HepG2 (cell line): ENCODE results near the gene RABEPK. TPM values are rescaled to one million over a fixed set of nuclear protein-coding genes. Genes with fewer than 3 reads are reported as not detected.
A peak's percentile ranks its signal among the peaks of the same experiment; 100 is the strongest.
"Not testable (repeated sequence)": the region's sequence is repeated elsewhere in the genome, so short reads cannot be mapped to it uniquely, and the experiment has no call there.

ENCODE experiments used
- ATAC-seq: fragments of 200-7000 bp; cut with Tn5 transposase; 3 replicates; pipeline ENCODE4 v1.9.1; 2020; ENCODE audit warnings: mild to moderate bottlenecking, moderate library complexity
- BruUV-seq: library from RNA; stranded (reverse); fragments of 400-500 nt; replicated peaks from 2 replicates; lab custom pipeline; 2021; lab: Mats Ljungman, UMichigan
- CTCF ChIA-PET: fragments of 300-600 bp; formaldehyde crosslinking; extraction: SDS; loops from one replicate; lab custom pipeline; 2021; ENCODE audit warnings: low total read pairs, inconsistent platforms, low intra/inter-chr PET ratio; lab: Yijun Ruan, JAX
- POLR2A ChIA-PET: fragments of 350-600 bp; sonication (Branson Sonifier 250); formaldehyde crosslinking; loops from one replicate; lab custom pipeline; 2020; ENCODE audit warnings: antibody characterized with exemption, inconsistent platforms; lab: Yijun Ruan, JAX
- DNase-seq: peaks from one replicate; pipeline ENCODE4 v3.0.0-alpha.2; 2015; ENCODE audit warnings: low spot score
- FAIRE-seq: peaks from 3 replicates; lab custom pipeline; 2011; peaks lifted over from hg19 to GRCh38; lab: Jason Lieb, UNC
- H2AFZ ChIP-seq: one replicate; pipeline ENCODE4 v1.6.1; 2011; ENCODE audit warnings: low read length, inconsistent platforms
- H3K27ac ChIP-seq: fragments of 300-600 bp; 3 replicates; pipeline ENCODE4 v1.8.0; 2011; ENCODE audit warnings: mixed run types, mild to moderate bottlenecking, mixed read lengths, low read length, inconsistent platforms; ENCODE audit not compliant: insufficient read depth; ENCODE audit errors: extremely low read length
- H3K27me3 ChIP-seq, 2 experiments: fragments of 200-600 bp in 1 of 2; 2 replicates in 1 of 2; 3 replicates in 1 of 2; pipeline versions ENCODE4 v1.6.0 to v1.8.0; 2011; ENCODE audit warnings: low read length in 2 of 2, mild to moderate bottlenecking in 2 of 2, moderate library complexity in 2 of 2, inconsistent platforms in 1 of 2; ENCODE audit not compliant: insufficient read depth in 2 of 2, control insufficient read depth in 1 of 2
- H3K36me3 ChIP-seq, 2 experiments: fragments of 200-600 bp in 1 of 2; replicated peaks in 1 of 2; 2 replicates in 1 of 2; 3 replicates in 1 of 2; pipeline versions ENCODE4 v1.5.1 to v1.8.0; 2011; ENCODE audit warnings: low read length in 2 of 2, inconsistent platforms in 1 of 2; ENCODE audit not compliant: insufficient read depth in 2 of 2, control insufficient read depth in 1 of 2
- H3K4me1 ChIP-seq: 2 replicates; pipeline ENCODE4 v1.5.1; 2012; ENCODE audit warnings: low read length, inconsistent platforms; ENCODE audit not compliant: insufficient read depth
- H3K4me2 ChIP-seq: 2 replicates; pipeline ENCODE4 v1.6.0; 2011; ENCODE audit warnings: low read depth, low read length, inconsistent platforms
- H3K4me3 ChIP-seq, 3 experiments: fragments of 200-600 bp in 1 of 3; sonication (generic), shearing (Covaris generic) in 1 of 3; replicated peaks in 1 of 3; 2 replicates each; pipeline ENCODE4 v1.5.1; 2011 to 2016; ENCODE audit warnings: low read length in 3 of 3, inconsistent platforms in 2 of 3, low read depth in 2 of 3, mild to moderate bottlenecking in 2 of 3, control low read depth in 1 of 3, mixed read lengths in 1 of 3; ENCODE audit not compliant: insufficient read depth in 1 of 3
- H3K79me2 ChIP-seq: one replicate; pipeline ENCODE4 v1.6.1; 2011; ENCODE audit warnings: low read length, inconsistent platforms; ENCODE audit not compliant: insufficient read depth
- H3K9ac ChIP-seq: 2 replicates; pipeline ENCODE4 v1.6.0; 2011; ENCODE audit warnings: mild to moderate bottlenecking, low read depth, low read length, inconsistent platforms; ENCODE audit not compliant: insufficient read depth
- H3K9me3 ChIP-seq: 2 replicates; pipeline ENCODE4 v1.5.1; 2012; ENCODE audit warnings: mild to moderate bottlenecking, low read length
- H4K20me1 ChIP-seq: 2 replicates; pipeline ENCODE4 v1.6.0; 2011; ENCODE audit warnings: inconsistent platforms, mild to moderate bottlenecking, low read length, moderate library complexity; ENCODE audit not compliant: insufficient read depth
- GATAD1 ChIP-seq: IDR thresholded peaks from 2 replicates; pipeline ENCODE4 v1.6.1; 2016; ENCODE audit warnings: missing genetic modification reagents, missing compliant biosample characterization
- GPN1 ChIP-seq: sonication (generic); formaldehyde crosslinking; IDR thresholded peaks from 2 replicates; pipeline ENCODE4 v1.5.1; 2020; ENCODE audit warnings: missing genetic modification reagents, borderline replicate concordance
- POLR2A ChIP-seq, 2 experiments: IDR thresholded peaks; 2 replicates each; pipeline ENCODE4 v1.6.1; 2011; ENCODE audit warnings: low read depth in 2 of 2, low read length in 2 of 2, mild to moderate bottlenecking in 1 of 2, moderate library complexity in 1 of 2; ENCODE audit not compliant: insufficient read depth in 1 of 2
- ZBTB26 ChIP-seq: IDR thresholded peaks from 2 replicates; pipeline ENCODE4 v1.6.1; 2016; ENCODE audit warnings: missing compliant biosample characterization, missing genetic modification reagents, borderline replicate concordance
- WGBS: methylation state at CpG from one replicate; pipeline ENCODE4 v1.1.6; 2017; ENCODE audit warnings: low lambda C conversion rate; 5-methylcytosine and 5-hydroxymethylcytosine counted together
- in situ Hi-C: cut with HindIII; loops from 2 replicates; pipeline ENCODE4 v1.10.0; 2017; ENCODE audit warnings: low pct_unique_long_range_greater_than_20kb; ENCODE audit not compliant: extremely low pct_ligation_motif_present
- intact Hi-C: fragments of 100-400 bp; cut with micrococcal nuclease; formaldehyde crosslinking; loops from one replicate; pipeline ENCODE4 v1.10.0; 2022; ENCODE audit not compliant: unreplicated experiment
- polyA plus RNA-seq, 8 experiments: library from polyadenylated mRNA; depleted of rRNA in 3 of 8; stranded (reverse) in 7 of 8; unstranded in 1 of 8; fragments of >200 nt; fragmentation: Illumina TruSeq in 4 of 8; extraction: Trizol in 4 of 8; gene quantifications; 2 replicates each; pipeline versions ENCODE4 v1.2.1 to v1.2.3, GENCODE V29; 2011 to 2016; ENCODE audit warnings: low read depth in 4 of 8, missing spikeins in 1 of 8, mixed read lengths in 1 of 8; ENCODE audit not compliant: insufficient read depth in 1 of 8
- total RNA-seq, 5 experiments: library from RNA; depleted of rRNA; stranded (reverse); fragments of >200 nt; fragmentation: Illumina TruSeq; extraction: Trizol; gene quantifications; 2 replicates each; pipeline ENCODE4 v1.2.3, GENCODE V29; 2016; ENCODE audit warnings: low read depth in 1 of 5

Gene RABEPK
- total and polyA plus RNA-seq, 2 of the 13 experiments (the other 11 are each of a cell fraction or from before 2014, with no cell fraction given): 75.5 to 90.0 TPM

DNA sequence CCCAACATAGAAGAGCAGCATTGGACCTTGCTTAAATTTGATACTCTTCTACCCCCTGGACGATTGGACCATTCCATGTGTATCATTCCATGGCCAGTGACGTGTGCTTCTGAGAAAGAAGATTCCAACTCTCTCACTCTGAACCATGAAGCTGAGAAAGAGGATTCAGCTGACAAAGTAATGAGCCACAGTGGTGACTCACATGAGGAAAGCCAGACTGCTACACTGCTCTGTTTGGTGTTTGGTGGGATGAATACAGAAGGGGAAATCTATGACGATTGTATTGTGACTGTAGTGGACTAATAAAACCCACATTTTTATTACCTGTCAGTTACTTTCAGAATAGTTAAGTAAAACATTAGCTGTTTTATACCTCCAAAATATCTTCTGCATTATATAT, 33.3 kb downstream of the RABEPK start:
- intact Hi-C loops: no loop called here
- Histone ChIP-seq H3K27me3 (no peaks in the 10 kb centered on the region), H3K79me2 (peaks cover 20% of the 10 kb centered on the region), H3K27ac (no peak overlapping the region), H3K9ac (no peak overlapping the region), H3K4me3 (no peak overlapping the region), H3K4me1 (peaks cover 38% of the 10 kb centered on the region), H2AFZ (no peak overlapping the region), H3K9me3 (no peaks in the 10 kb centered on the region), H3K4me2 (no peak overlapping the region), H4K20me1 (peaks cover 36% of the 10 kb centered on the region), H3K36me3 (peaks cover 7 to 75% of the 10 kb centered on the region in 2 experiments)
- no peak for FAIRE-seq
- in situ Hi-C loops: no loop called here
- peak; percentile 37 for ATAC-seq
- WGBS: 91% methylated on average over 3 of the region's 3 CpGs
- TF ChIP-seq ZBTB26 (no peak), GPN1 (CRISPR knock-in tag) (no peak), POLR2A (IDR thresholded peaks at IDR 0.05; ENCODE audit: insufficient read depth in 1 of 2, low read depth in 2 of 2, low read length in 2 of 2) (0 out of 4 replicates have a peak, but pooled peaks of 1 of the 2 experiments have one; percentile 14), GATAD1 (CRISPR knock-in tag) (no peak)
- ChIA-PET POLR2A (interaction anchor here (1.9 kb wide), 1 partner anchor 8 kb away, joined by 15 read pairs; the partner anchor contains the start of gene HSPA5), CTCF (no interaction called here)
- BruUV-seq: no TSS peak
- DNase-seq: no peak

- TF ChIP-seq POLR2A (IDR thresholded peaks at IDR 0.05; ENCODE audit: insufficient read depth in 1 of 2, low read depth in 2 of 2, low read length in 2 of 2): 0 out of 4 replicates have a peak, but pooled peaks of 1 of the 2 experiments have one; percentile 8
- TF ChIP-seq, all 625 proteins: peak for 1; not testable (repeated sequence) for 624
- H3K9ac ChIP-seq, in situ Hi-C loops, H3K27ac ChIP-seq, FAIRE-seq, H3K4me3 ChIP-seq, H2AFZ ChIP-seq, BruUV-seq, ATAC-seq, H3K9me3 ChIP-seq, DNase-seq, H3K27me3 ChIP-seq, H3K4me2 ChIP-seq, POLR2A ChIA-PET, CTCF ChIA-PET, intact Hi-C loops: not testable (repeated sequence)
- peaks cover 40% of the 10 kb centered on the region for H4K20me1 ChIP-seq
- H3K79me2 ChIP-seq: peaks cover 24% of the 10 kb centered on the region
- peaks cover 43% of the 10 kb centered on the region for H3K4me1 ChIP-seq
- 98% methylated on average over 8 of the region's 8 CpGs for WGBS
- H3K36me3 ChIP-seq: peaks cover 7 to 79% of the 10 kb centered on the region in 2 experiments
Measured at GRCh38 chr9:125234099-125234498, 33.8 kb downstream of the RABEPK start.
